ENCODE measurements around the gene USP17L10.
"Not testable (repeated sequence)": the region's sequence is repeated elsewhere in the genome, so short reads cannot be mapped to it uniquely, and the experiment has no call there.

- TF ChIP-seq CTCF, POLR2A (IDR thresholded peaks at IDR 0.05): not testable (repeated sequence)
These were observed 42.6 kb downstream of the USP17L10 start, which contains the start of gene USP17L19 for GRCh38 chr4:9253078-9253477.
